GM12801 (cell line): ENCODE data around the gene RBM25.

Source experiments
- TF ChIP-seq, protein P1 (sequence below): IDR thresholded peaks from one replicate; pipeline ENCODE4 v1.5.1; 2011; ENCODE audit warnings: control low read depth; ENCODE audit not compliant: insufficient read length; ENCODE audit errors: extremely low read depth

Gene RBM25

DNA sequence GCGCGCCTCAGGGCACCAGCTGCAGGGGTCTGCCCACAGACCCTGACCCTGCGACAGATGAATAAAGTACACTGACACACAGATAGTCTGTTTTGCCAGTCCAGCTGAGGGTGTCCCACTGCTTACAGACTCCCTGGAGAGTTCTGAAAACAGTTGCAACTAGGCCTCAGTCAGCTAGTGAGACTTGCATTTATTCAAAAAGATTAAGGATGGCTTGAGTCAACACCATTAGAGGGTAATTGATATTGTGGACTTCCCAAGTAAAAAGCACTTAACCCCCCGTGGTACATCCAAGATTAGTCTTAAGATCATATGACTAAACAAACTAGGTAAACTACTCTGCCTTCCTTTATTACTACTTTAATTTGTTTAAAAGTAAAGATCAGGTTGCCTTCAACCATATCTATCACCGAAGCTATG lies 66.8 kb downstream of the RBM25 start:
- TF ChIP-seq, protein P1, sequence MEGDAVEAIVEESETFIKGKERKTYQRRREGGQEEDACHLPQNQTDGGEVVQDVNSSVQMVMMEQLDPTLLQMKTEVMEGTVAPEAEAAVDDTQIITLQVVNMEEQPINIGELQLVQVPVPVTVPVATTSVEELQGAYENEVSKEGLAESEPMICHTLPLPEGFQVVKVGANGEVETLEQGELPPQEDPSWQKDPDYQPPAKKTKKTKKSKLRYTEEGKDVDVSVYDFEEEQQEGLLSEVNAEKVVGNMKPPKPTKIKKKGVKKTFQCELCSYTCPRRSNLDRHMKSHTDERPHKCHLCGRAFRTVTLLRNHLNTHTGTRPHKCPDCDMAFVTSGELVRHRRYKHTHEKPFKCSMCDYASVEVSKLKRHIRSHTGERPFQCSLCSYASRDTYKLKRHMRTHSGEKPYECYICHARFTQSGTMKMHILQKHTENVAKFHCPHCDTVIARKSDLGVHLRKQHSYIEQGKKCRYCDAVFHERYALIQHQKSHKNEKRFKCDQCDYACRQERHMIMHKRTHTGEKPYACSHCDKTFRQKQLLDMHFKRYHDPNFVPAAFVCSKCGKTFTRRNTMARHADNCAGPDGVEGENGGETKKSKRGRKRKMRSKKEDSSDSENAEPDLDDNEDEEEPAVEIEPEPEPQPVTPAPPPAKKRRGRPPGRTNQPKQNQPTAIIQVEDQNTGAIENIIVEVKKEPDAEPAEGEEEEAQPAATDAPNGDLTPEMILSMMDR: no peak

DNA sequence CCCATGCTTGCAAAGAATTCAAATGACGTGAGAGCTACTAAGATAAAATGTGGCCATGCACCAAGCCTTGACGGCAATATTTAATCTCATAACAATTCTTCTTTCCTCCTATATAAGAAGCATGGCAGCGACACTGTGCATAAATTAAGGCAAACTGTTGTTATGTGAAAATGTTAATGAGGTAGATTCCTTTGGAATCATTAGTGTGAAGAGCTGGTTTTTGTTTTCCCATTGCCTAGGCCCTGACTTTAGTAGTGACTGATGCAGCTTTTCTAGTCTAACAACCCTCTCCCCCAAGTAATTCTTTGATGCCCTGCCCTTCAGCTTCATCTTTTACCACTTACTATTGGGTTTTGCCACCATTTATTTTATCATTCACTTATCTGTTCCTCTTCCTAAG lies 67.4 kb downstream of the RBM25 start:
- TF ChIP-seq, protein P1: no peak

DNA sequence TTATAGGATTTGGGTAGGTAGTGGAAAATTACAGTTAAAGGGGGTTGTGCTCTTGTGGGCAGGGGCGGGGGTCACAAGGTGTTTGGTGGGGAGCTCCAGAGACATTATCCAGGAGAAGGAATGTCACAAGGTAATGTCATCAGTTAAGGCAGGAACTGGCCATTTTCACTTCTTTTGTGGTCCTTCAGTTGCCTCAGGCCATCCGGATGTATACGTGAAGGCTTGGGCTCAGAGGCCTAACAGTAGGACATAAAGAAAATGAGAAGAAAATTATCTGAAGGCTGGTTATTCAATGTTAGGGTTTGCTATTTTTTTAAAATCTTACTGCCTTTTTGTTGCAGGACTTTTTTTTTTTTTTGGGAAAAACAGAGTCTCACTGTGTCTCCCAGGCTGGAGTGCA lies 75.5 kb downstream of the RBM25 start:
- TF ChIP-seq, protein P1: no peak

GRCh38 chr14:73136085-73136386 lies 77.7 kb downstream of the RBM25 start:
- TF ChIP-seq, protein P1: no peak

DNA sequence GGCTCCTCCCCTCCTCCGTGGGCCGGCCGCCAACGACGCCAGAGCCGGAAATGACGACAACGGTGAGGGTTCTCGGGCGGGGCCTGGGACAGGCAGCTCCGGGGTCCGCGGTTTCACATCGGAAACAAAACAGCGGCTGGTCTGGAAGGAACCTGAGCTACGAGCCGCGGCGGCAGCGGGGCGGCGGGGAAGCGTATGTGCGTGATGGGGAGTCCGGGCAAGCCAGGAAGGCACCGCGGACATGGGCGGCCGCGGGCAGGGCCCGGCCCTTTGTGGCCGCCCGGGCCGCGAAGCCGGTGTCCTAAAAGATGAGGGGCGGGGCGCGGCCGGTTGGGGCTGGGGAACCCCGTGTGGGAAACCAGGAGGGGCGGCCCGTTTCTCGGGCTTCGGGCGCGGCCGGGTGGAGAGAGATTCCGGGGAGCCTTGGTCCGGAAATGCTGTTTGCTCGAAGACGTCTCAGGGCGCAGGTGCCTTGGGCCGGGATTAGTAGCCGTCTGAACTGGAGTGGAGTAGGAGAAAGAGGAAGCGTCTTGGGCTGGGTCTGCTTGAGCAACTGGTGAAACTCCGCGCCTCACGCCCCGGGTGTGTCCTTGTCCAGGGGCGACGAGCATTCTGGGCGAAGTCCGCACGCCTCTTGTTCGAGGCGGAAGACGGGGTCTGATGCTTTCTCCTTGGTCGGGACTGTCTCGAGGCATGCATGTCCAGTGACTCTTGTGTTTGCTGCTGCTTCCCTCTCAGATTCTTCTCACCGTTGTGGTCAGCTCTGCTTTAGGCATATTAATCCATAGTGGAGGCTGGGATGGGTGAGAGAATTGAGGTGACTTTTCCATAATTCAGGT lies 78.3 kb downstream of the RBM25 start, which contains the start of gene PSEN1:
TSS of gene PSEN1 (plus strand) at position 121 of the 839 bp plus-strand sequence. CDS start 11,513 bp downstream, outside the sequence.
- TF ChIP-seq, protein P1: no peak

DNA sequence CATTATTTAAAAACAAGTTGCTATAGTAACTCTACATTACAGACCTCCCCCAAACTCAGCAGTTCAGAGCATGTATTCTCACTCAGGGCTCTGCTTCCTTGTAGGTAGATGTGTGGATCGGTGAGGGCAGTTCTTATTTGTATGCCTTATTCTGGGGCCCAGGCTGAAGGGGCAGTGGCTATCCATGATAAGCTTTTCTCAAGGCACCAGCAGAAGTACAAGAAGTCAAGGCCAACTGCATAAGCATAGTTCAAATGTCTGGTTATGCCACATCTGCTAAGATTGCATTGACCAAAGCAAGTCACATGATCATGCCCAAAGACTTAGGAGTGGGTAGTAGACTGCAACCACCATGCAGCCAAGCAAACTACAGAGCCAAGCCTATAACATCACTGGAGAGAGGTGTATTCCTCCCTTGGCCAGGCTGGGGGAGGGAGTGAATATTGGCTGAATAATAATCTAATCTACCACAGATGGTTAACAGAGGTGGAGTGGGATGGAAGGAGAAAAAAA lies 82.5 kb downstream of the RBM25 start:
- TF ChIP-seq, protein P1: no peak

GRCh38 chr14:73142216-73142615 lies 83.9 kb downstream of the RBM25 start:
- TF ChIP-seq, protein P1: no peak
